Right ventricle myocardium superior (tissue), 1 donor: ENCODE data around the gene OR52N1. TPM values are rescaled to one million over a fixed set of nuclear protein-coding genes. Genes with fewer than 3 reads are reported as not detected.

Experiments used
- ATAC-seq: fragments of 200-7000 bp; cut with Tn5 transposase; one replicate; pipeline ENCODE4 v1.9.1; 2020; ENCODE audit warnings: mild to moderate bottlenecking; ENCODE audit not compliant: poor library complexity
- DNase-seq: peaks from one replicate; pipeline ENCODE4 v3.0.0-alpha.2; 2020
- intact Hi-C: fragments of 100-400 bp; cut with DNase I; formaldehyde crosslinking; loops from one replicate; pipeline ENCODE4 v1.11.2; 2022
- long read RNA-seq: library from polyadenylated mRNA; unstranded; transcript quantifications from one replicate; pipeline ENCODE4 v2.0.0, GENCODE V29; 2021
- total RNA-seq: library from RNA; stranded (reverse); fragmentation: NEBNext Ultra II Directional; extraction: Animal tissue kit (Norgen Biotek cat#: 25700); gene quantifications from one replicate; pipeline ENCODE4 v1.2.1, GENCODE V29; 2021
- donor health status: DM: no; HTN: yes; CAD: no; lungs with severe emphysema.

OR52N1 gene
- total RNA-seq, result not detected
- long read RNA-seq, result 0 reads

DNA sequence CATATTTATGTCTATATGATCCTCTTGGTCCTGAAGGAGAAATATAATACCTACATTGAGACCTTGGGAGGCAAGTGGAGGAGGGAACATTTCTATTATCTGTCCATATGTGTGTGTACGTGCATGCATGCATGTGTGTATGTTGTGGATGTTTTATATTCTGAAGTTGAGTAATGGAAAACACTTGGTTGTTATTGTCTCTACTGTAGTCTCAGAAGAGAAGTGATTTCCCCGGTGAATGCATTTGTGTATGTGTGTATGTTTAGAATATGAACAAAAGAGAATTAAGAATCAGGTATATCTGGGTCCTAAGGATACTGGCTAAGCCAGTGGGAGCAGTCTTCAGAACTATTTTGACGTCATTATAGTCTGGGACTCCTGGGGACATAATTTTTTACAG, at the start of gene OR52N1:
Gene OR52N1 (minus strand): TSS at position 101 of the 400 bp plus-strand sequence. CDS start 2,449 bp downstream, outside the sequence.
- intact Hi-C loops, result no loop called here
- ATAC-seq, result no peak

DNA sequence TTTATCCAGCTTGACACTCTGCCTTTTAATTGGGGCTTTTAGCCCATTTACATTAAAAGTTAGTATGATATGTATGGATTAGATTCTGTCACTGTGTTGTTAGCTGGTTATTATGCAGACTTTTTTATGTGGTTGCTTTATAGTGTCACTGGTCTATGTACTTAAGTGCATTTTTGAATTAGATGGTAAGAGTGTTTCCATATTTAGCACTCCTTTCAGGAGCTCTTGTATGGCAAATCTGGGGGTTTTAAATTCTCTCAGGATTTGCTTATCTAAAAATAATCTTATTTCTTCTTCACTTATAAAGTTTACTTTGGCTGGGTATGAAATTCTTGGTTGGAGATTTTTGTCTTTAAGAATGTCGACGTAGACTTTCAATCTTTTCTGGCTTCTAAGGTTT, 46.6 kb upstream of the OR52N1 start:
- no peak for ATAC-seq
- no peak for DNase-seq
- intact Hi-C loops, result no loop called here

More for the DNA sequence above, at the start of gene OR52N1:
- DNase-seq, result no peak

DNA sequence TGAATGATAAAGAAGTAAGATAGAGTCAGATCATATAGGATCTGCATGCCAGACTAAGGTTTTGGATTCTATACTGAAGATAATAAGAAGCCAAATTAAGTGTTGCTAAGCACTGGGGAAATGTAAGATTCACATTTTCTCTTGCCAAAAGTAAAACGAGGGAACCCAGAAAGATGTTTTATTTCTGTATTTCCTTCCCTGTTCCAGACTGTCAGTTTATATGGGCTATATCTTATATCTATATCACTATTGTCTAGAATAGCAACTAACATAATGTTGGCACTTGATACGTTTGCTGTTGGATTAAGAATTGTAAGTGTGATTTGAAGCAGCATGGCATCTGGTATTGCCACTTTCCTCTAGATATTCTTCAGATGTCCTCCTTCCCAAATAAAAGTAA, 42.4 kb upstream of the OR52N1 start:
- DNase-seq, result no peak
- intact Hi-C loops, result no loop called here
- ATAC-seq, result no peak

DNA sequence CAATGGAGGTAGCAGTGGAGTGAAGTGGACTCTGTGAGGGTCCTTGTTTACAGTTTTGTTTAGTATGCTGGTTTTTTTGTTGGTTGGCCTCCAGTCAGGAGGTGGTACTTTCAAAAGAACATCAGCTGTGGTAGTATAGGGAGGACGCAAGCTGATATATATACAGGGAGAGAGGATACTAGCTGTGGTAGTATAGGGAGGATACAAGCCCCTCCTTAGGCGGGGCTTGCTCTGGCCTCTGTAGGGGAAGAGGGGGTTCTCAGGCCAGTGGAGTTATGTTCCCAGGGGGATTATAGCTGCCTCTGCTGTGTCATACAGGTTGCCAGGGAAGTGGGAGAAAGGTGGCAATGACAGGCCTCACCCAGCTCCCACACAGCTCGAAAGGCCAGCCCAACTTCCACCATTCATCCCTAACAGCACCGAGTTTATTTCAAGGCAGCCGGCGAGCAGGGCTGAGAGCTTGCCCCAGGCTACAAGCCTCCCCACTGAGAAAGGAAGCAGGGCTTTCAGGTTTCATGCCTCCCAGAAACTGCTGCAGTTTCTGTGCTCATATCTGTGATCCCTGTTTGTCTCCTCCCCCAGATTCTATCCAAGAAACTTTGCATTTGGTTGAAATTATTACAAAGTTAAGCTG, 40.2 kb upstream of the OR52N1 start:
- intact Hi-C loops, result no loop called here
- no peak for ATAC-seq

DNA sequence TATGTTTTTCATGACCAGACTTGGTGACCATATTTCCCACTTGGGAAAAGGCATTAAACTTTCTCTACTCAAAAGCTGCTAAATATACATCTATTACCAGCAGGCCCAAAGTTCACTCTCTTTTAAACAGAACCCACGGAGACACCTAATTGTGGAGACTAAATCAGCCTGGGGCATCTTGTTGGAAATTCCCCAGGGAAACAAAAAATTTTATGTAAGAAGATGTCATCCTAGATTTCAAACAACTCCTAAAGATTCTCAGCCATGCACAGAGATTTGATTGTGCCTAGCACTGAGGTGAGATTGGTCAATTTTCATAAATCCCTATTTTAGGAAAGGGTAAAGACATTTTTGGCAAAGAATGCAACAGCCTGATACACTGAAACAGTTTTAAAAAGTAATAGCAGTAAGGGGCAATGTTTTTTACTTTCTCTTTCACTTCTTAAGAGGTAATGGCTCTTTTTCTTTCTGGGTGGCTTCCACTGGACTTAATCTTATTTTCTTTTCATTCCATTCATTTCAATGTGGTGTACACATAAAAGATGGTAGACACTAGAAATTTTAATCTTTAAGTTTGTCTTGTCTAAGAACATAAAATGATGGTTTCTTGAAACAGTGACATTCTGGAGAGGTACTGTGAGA, 27.3 kb upstream of the OR52N1 start:
- no peak for DNase-seq
- no peak for ATAC-seq
- intact Hi-C loops, result no loop called here

More for the DNA sequence above, 40.2 kb upstream of the OR52N1 start:
- no peak for DNase-seq

DNA sequence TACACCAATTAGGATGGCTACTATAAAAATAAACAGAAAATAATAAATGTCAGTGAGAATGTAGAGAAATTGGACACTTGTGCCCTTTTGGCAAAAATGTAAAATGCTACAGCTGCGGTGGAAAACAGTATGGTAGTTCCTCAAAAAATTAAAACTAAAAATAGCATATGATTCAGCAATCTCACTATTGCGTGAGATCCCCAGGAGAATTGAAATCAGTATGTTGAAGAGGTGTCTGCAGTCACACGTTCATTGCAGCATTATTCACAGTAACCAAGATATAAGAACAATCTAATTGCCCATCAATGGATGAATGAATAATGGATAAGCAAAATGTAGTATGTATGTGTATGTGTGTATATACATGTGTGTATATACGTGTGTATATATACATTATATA, 24.5 kb upstream of the OR52N1 start:
- no peak for ATAC-seq
- intact Hi-C loops, result no loop called here
- no peak for DNase-seq

DNA sequence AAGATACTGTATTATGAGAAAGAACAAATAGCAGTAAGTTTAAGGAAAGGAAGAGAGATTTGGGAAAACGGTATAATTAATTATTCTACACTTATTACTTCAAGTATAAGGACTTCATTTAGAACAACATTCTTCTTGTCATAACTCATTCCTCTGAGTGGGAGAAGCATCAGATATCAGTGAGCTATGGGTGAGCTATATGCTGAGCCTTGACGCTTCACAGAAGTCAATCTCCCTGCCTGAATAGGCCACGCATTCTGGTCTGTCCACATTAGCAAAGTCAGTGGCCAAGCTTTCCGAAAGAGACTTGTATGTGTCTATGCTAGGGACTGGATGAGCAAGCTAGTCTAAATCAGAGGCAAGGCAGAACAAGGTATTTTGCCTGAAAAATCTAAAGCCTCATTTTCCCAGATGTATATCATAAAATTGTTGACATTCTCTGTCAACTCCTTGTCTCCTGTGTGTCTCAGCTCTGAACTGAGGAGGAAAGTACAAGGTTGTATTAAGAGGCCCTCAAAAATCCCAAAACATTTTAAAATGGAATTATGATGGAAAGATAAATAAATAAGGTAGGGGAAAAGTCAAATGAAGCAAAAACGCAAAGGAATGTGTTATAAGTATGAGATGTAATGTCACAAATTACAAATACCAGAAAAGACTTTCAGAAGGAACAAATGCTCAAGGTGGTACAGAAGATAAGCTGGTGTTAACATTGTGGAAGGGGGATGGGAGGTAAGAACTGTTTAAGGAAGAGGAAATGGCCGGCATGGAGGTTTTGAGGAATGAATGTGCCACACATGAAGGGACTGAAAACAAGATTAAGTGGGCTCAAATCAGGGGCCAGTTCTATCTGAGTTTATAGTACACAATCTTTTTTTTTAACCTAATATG, 19.1 kb upstream of the OR52N1 start:
- no peak for DNase-seq
- no peak for ATAC-seq
- intact Hi-C loops, result loop anchor here (5.0 kb wide), 1 partner anchor 333 kb away; no protein-coding TSS in a partner anchor

DNA sequence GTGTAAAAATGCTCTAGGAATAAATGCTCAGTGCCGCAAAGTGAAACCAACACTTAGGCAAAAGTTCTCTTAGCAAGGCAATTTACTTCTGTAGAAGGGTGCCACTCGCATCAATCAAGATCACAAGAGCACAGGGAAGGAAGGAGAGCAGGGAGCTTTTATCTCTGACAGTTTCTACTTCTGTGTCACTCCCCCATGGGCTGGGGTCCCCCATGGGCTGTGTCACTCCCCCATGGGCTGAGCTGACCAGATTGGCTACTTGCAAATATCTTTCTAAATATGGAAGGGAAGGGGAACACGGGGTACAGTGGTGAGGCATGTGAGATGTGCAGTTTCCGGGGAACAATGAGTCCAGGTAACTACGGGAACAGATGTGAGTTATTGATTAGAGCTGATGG, 18.1 kb upstream of the OR52N1 start:
- DNase-seq, result no peak
- intact Hi-C loops, result loop anchor here (5.0 kb wide), 1 partner anchor 332 kb away; no protein-coding TSS in a partner anchor
- ATAC-seq, result no peak

DNA sequence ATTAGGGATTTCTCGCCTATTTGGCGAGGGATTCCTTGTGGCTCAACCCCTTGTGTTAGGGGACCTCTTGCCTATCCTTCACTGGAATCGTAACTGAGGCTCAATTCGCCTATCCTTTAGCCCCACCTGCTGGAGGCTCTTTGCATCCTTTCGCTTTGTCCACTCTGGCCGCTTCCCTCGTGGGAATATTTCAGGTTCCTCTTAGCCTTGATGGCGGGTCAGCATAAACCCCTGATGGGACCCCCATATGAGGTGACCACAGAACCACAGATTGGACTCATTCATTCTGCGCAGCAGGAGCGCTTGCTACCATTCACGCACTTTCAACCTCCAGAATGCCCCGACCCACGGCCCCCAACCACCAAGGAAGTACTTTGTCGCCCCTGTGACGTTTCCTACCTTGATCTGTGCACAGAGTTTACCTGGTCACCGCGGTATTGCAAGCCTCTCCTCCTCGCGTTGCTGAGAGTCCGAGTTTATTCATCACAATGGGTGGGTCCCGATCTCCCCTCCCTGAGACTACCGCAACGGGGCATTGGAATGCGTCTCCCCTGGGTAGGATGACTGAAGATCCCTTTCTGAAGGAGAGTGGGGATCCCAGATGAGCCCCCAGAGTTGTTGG, 17.5 kb upstream of the OR52N1 start, which contains the start of gene OR52N2:
Gene OR52N2 (plus strand): TSS at position 425 of the 622 bp plus-strand sequence. CDS start 11,412 bp downstream, outside the sequence.
- peak; percentile 59 for DNase-seq
- intact Hi-C loops, result loop anchor here (5.0 kb wide), 1 partner anchor 331 kb away; no protein-coding TSS in a partner anchor
- peak; percentile 94 for ATAC-seq

DNA sequence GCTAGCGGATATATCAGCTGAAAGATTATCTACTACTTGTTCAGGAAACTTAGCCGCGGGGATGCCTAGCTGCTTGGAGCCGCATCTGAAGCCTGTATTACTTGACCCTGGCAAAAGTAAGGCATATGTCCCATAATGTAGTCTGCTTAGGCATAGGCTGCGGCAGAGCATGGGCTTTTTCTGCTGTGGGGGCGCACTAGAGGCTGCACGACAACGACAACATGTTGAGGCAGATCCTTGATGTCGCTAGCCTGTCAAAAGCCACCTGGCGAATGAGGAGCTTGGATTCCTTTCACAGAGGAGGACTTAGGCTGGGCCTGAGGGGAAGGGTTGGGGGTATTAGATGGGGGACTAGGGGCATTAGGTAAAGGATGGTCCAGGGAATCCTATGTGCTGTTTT, 16.5 kb upstream of the OR52N1 start:
- intact Hi-C loops, result loop anchor here (5.0 kb wide), 1 partner anchor 330 kb away; no protein-coding TSS in a partner anchor
- no peak for ATAC-seq
- DNase-seq, result no peak

DNA sequence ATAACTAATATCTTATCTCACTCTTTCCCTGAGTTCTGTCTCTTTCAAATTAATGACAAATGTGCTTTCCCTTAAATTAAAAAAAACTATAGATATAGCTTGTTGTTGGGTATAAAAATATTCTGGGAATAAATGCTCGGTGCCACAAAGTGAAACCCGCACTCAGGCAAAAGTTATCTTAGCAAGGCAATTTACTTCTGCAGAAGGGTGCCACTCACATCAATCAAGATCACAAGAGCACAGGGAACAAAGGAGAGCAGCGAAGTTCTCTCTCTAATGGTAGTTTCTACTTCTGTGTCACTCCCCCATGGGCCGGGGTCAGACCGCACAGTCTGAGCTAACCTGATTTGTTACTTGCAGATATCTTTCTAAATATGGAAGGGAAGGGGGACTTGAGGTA, 12.9 kb upstream of the OR52N1 start:
- DNase-seq (no peak), ATAC-seq (no peak)
- intact Hi-C loops, result no loop called here

DNA sequence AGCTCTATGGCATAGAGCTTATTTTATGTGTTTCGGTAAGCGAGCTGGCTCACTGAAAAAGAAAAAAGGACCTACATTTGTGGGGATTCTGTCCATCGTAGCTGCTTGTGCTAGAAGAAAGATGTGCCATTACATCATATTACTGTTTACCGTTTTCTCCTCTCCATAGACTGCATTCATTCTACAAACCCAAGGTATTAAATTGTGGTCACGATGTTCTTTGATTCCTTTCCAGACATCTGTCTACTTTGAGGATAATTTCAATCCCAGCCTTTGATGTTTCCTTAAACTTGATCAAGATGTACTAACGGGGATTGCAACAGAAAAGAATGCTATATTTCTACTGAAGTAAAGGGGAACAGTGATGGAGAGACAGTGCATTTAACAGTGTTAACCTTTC, 5.5 kb upstream of the OR52N1 start:
- ATAC-seq, result no peak
- intact Hi-C loops, result no loop called here
- no peak for DNase-seq

DNA sequence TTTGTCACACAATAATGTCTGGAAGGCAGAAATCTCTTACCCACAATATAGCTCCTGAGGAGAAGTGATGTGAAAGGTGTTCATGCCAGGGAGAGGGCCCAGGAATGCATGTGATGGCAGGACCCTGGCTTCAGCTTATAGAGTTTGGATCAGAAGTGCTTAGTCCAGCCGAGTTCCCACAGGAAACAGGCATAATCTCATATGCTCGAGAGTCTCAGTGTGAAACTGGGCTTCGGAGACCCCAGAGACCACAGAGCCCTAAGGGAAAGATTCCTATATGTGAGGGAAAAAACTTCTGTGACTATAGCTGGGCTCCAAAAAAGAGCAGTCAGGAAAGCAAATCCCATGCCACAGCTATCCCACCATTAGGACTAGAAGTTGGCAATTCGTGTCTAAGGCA, 7.8 kb downstream of the OR52N1 start, which contains the start of gene OR52N5:
Gene OR52N5 (minus strand): TSS at position 101 of the 400 bp plus-strand sequence. CDS start 4,721 bp downstream, outside the sequence.
- intact Hi-C loops, result no loop called here
- ATAC-seq (no peak), DNase-seq (no peak)

DNA sequence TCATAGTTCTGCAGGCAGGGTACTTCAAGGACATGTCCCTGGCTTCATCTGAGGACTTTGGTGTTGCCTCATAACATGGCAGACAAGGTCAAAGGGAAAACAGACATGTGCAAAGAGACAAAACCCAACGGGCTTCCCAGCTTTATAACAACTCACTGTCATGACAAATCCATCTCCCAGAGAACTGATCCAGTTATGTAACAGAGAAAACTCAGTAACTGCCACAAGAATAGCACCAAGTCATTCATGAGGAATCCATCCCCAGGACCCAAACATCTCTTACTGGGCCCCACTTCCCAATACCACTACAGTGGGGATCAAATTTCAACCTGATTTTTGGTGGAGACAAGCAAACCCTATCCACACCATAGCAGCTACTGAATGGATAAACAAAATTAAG, 24.0 kb downstream of the OR52N1 start:
- ATAC-seq (no peak), DNase-seq (no peak)
- intact Hi-C loops, result no loop called here

DNA sequence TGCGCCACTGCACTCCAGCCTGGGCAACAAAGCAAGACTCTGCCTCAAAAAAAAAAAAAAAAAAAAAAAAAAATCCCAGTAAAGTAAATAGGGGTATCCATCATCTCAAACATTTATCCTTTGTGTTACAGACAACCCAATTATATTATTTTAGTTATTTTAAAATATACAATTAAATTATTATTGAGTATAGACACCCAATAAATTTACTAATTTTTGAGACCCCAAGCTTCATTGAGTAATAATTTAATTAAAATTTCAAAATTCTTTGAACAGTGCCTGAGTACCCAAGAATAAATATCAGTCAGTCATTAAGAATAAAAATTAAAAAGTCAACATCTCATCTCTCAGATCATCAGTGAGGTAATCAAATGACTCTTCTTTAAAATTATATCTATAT, 37.1 kb downstream of the OR52N1 start, which contains the start of gene OR52N4:
Gene OR52N4 (plus strand): TSS at position 301 of the 400 bp plus-strand sequence. CDS start 498 bp downstream, outside the sequence.
- DNase-seq (no peak), ATAC-seq (no peak)
- intact Hi-C loops, result no loop called here

DNA sequence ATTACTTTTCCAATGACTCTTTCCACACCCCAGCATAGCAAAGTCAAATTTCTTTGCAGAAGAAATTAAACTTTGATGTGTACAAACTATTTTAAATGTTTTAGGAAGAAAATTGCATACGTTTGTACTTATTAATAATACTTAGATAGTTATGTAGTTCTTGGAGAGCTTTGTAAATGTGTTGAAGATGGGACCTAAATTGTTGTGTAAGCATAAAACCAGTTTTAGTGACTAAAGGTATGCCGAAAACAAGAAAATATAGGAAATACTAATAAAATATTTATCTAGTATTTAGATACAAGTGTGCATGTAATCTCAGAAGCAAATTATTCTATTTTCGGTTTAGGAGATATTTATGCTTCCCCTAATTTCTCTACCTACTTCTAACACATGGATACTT, 41.2 kb downstream of the OR52N1 start:
- intact Hi-C loops, result no loop called here
- ATAC-seq (no peak), DNase-seq (no peak)

DNA sequence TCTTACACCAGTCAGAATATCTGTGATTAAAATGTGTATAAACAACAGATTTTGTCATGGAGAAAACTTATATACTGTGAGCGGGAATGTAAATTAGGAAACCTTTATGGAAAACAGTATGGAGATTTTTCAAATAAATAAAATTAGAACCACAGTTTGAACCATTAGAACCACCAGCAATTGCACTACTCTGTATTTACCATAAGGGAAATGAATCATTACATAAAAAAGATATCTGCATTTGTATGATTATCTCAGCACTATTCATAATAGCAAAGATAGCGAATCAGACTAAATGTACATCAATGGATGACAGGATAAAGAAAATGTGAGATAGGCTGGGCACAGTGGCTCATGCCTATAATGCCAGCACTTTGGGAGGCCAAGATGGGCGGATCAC, 44.5 kb downstream of the OR52N1 start:
- intact Hi-C loops, result no loop called here
- no peak for DNase-seq
- no peak for ATAC-seq

DNA sequence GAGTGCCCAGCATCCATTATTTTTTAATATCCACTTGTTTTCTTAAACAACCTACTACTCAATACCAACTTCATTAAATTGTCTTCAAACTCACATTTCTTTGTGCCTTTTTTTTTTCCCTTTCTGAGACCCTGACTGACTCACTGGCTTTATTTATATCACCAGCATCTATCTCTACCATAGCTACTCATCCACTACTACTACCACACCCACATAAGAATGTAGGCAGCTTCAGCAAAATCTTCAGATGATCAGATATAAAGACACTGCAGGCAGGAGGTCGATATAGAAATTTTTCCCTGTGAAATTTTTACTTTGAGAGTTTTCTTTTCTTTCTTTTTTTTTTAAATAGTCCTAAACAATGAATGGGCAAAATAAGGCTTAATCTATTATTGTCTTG, 52.6 kb downstream of the OR52N1 start:
- intact Hi-C loops, result no loop called here
- ATAC-seq (no peak), DNase-seq (no peak)
